HG03342 (cell line): ENCODE data around the gene VWA7.
"Not testable (repeated sequence)": the region's sequence is repeated elsewhere in the genome, so short reads cannot be mapped to it uniquely, and the experiment has no call there.

Experiments
- ATAC-seq: cut with Tn5 transposase; IDR thresholded peaks from one replicate; pipeline ENCODE4 v1.9.1; 2021; ENCODE audit warnings: mild to moderate bottlenecking, moderate library complexity; ENCODE audit not compliant: unreplicated experiment

Gene VWA7, protein sequence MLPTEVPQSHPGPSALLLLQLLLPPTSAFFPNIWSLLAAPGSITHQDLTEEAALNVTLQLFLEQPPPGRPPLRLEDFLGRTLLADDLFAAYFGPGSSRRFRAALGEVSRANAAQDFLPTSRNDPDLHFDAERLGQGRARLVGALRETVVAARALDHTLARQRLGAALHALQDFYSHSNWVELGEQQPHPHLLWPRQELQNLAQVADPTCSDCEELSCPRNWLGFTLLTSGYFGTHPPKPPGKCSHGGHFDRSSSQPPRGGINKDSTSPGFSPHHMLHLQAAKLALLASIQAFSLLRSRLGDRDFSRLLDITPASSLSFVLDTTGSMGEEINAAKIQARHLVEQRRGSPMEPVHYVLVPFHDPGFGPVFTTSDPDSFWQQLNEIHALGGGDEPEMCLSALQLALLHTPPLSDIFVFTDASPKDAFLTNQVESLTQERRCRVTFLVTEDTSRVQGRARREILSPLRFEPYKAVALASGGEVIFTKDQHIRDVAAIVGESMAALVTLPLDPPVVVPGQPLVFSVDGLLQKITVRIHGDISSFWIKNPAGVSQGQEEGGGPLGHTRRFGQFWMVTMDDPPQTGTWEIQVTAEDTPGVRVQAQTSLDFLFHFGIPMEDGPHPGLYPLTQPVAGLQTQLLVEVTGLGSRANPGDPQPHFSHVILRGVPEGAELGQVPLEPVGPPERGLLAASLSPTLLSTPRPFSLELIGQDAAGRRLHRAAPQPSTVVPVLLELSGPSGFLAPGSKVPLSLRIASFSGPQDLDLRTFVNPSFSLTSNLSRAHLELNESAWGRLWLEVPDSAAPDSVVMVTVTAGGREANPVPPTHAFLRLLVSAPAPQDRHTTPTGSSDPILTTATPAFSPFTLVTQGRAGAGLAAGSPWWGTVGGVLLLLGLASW

DNA sequence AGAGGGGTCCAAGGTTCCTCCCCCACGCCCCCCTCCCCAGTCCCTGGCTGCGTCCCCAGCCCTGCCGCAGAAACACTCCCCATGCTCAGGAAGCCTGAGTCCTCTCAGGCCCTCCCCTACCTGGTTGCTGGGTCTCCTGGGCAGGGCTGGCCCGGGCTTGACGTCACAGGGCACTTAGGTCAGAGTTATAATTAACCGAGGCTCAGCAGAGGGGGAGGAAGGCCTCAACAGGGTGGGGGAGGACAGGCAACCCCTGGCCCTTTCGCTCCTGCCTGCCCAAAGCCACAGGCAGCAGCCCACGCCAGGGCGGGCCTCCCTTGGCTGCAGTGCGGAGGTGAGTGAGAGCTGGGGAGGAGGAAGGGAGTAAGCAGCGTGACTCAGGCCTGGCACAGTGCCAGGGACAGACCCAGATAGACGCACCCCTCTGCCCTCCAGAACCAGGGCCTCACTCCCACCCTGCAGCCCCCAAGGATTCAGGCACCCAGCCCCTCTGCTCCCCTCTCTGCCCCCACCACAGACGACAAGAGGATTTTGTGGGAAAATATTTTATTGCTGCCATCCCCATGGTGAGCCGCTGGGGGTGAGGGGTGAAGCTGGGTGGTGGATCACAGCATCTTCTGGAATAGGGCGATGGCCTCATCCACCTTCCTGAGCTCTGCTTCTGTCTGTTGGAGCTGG, at the start of gene VWA7:
TSS of gene VWA7 (minus strand) at position 340 of the 678 bp plus-strand sequence. CDS start 549 bp downstream, outside the sequence.
- ATAC-seq = peak; percentile 66

DNA sequence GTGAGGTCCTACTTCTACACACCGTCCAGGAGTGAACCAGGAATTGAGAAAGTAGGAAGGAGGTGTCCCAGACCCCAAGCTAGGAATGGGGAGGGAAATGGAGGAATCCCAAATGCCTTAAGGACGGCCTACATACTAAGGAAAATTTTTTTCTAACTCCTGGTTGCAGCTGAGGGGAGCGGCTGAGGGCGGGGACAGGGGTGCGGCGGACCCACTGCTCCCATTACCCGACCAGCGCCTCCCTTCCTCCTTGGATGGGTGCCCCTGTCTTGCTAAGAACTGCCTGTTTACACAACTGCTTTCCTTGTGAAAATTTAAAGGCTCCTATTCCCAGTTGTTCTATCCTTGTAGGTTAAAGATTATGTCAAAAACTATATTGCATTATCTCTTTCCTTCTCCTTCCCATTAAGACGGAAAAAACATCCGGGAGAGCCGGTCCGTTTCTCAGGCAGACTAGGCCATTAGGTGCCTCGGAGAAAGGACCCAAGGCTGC, 49.7 kb upstream of the VWA7 start:
- no peak for ATAC-seq

DNA sequence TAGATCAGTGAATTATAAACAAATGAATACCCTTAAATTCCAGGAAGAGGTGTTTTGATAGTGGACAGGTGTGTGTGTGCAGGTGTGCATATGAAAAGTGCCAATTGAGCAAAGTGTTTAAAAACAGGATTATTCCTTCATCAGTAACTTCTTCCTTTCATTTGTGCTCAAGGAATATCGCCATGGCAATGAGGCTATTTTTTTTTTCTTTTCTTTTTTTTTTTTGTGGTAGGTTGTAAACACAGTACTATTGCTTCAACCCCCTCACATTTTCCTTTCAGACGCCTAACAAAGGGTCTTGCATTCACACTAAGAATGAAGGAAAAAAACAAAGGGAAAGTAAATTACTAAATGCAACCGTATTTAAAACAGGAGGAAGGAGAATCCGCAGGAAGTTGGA, 48.4 kb upstream of the VWA7 start:
- no peak for ATAC-seq

DNA sequence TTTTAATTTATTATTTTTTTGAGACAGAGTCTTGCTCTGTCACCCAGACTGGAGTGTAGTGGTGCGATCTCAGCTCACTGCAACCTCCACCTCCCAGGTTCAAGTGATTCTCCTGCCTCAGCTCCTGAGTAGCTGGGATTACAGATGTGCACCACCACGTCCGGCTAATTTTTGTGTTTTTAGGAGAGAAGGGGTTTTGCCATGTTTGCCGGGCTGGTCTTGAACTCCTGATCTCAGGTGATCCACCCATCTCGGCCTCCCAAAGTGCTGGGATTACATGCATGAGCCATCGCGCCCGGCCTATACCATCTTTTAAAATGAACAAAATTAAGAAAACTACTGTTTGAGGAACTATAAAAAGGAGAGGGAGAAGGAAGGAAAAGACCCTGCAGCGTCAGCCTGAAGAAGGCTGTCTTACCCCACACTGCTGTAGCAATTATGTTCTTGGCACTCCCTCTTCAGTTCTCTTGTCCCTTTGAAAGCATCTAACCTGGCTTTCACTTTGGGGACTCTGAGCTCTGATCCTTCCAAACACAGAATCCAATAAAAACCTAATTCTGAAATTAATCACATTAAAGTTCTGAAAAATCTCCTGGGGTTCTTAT, 46.6 kb upstream of the VWA7 start:
- not testable (repeated sequence) for ATAC-seq

DNA sequence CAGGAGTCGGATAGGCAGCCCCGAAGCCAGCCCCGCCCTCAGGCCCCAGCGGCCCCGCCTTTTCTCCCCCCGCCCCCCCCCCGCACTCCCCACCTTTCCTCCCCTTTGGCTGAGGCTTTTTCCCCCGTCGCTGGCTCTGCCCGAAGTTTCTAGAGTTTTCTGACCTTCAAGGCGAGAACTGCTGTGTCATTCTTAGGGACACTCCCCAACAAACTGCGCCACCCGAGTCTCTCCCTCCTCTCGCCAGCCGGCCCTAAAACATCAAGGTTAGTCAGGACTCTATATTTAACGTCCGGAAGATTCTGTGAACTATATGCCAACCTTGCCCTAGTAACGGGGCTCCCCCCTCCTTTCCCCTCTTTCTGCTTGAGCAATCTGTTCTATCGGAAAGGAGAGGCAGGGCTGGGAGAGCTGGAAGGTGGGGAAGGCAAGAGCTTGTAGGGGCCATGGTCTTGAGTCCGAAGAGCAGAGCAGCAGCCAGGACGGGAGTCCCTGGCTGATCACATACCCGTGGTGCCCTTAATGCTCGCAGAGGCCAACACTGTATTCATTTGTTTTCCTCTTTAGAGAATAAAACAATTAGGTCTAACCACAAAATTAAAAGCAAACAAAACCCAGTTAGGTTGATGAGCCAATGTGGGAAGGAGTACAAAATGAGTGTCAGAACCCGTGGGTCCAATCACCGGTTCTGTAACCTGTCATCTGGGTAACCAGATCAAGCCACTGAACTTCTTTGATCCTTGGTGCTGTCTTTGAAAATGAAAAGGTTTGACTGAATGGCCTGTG, 45.1 kb upstream of the VWA7 start:
- no peak for ATAC-seq

DNA sequence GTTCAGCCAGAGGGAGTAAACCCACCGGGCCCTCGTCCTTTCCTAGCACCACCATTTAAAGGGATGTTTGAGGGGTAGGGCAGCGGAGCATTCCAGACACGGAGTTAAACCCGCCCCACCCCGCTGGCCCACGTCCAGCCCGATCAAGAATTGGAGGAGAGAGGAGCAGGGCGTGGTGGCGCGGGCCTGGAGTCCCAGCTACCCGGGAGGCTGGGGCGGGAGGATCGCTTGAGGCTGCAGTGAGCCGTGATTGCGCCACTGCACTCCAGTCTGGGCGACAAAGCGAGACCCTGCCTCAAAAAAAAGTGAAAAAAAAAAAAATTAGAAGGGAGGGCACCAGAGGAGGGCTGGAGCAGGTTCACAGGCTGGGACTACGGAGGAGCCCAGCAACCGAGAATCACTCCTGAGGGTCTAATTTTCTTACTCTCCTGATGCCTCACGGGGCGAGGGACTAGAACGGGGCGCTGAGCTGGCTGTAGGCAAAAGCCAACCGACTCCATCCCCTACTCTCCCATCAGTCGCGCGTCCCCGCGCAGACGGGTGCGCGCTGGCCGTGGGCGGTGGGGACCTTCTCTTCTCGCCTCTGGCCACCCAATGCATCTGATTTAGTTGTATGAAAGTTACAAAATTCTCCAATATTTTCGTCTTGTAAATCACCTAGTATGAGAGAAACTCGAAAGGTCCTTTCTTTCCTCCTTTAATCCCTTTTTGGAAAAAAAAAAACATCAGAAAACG, 44.3 kb upstream of the VWA7 start:
- no peak for ATAC-seq

DNA sequence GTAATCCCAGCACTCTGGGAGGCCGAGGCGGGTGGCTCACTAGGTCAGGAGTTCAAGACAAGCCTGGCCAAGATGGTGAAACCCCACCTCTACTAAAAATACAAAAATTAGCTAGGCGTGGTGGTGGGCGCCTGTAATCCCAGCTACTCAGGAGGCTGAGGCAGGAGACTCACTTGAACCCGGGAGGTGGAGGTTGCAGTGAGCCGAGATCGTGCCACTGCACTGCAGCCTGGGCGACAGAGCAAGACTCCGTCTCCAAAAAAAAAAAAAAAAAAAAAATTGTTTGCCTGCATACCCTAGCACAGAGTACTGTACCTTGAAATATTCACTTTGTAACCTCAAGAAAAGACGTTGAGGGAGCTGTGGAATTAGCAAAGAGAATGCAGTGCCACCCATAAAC, 43.3 kb upstream of the VWA7 start:
- not testable (repeated sequence) for ATAC-seq

DNA sequence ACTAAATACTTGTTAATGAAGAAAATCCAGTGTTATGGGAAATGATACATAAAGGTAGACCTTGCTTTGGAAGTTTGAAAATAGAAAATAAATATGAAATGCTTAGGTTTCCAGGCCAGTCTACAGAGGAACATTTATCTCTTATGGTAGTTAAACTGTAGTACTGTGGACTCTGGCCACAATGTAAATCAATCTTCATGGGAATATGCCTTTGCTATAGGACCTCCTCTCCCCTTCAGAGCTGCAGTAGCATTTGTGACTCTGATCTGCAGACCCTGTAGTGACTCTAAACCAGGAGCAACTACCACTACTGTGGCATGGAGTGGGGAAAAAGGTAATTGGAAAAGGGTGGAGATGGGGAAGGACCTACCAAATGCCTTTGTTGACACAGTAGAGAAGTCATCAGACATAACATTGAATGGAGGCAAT, 42.8 kb upstream of the VWA7 start:
- ATAC-seq = no peak

DNA sequence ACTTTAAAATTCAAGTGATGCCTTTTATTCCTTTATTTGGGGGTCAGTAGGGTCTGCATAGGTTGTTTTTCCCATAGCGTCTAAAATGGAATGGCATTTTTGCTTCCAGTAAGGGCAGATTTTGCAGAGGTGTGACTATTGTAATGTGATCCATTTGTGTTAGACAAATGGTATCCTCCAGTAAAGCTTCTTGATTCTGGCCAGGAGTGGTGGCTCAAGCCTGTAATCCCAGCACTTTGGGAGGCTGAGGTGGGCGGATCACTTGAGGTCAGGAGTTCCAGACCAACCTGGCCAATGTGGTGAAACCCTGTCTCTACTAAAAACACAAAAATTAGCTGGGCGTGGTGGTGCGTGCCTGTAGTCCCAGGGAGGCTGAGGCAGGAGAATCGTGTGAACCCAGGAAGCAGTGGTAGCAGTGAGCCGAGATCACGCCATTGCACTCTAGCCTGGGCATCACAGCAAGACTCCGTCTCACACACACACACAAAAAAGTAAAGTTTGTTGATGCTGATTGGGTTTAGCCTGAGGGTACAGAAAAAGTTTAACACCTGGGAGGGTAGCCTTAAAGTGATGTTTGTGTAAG, 40.9 kb upstream of the VWA7 start:
- not testable (repeated sequence) for ATAC-seq

DNA sequence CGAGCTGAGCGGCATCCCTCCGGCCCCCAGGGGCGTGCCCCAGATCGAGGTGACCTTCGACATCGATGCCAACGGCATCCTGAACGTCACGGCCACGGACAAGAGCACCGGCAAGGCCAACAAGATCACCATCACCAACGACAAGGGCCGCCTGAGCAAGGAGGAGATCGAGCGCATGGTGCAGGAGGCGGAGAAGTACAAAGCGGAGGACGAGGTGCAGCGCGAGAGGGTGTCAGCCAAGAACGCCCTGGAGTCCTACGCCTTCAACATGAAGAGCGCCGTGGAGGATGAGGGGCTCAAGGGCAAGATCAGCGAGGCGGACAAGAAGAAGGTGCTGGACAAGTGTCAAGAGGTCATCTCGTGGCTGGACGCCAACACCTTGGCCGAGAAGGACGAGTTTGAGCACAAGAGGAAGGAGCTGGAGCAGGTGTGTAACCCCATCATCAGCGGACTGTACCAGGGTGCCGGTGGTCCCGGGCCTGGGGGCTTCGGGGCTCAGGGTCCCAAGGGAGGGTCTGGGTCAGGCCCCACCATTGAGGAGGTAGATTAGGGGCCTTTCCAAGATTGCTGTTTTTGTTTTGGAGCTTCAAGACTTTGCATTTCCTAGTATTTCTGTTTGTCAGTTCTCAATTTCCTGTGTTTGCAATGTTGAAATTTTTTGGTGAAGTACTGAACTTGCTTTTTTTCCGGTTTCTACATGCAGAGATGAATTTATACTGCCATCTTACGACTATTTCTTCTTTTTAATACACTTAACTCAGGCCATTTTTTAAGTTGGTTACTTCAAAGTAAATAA, 40.2 kb upstream of the VWA7 start:
- ATAC-seq = not testable (repeated sequence)

DNA sequence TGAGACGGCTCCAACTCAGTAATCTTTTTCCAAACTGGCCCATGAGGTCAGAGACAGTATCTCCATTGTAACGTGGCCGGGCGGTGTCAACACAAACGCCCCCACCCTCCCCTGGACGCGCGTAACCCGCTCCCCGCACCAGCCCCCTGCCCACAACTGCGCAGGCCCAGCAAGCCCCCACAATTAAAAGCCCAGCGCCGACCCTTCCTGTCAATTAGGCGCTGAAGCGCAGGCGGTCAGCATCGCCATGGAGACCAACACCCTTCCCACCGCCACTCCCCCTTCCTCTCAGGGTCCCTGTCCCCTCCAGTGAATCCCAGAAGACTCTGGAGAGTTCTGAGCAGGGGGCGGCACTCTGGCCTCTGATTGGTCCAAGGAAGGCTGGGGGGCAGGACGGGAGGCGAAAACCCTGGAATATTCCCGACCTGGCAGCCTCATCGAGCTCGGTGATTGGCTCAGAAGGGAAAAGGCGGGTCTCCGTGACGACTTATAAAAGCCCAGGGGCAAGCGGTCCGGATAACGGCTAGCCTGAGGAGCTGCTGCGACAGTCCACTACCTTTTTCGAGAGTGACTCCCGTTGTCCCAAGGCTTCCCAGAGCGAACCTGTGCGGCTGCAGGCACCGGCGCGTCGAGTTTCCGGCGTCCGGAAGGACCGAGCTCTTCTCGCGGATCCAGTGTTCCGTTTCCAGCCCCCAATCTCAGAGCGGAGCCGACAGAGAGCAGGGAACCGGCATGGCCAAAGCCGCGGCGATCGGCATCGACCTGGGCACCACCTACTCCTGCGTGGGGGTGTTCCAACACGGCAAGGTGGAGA, 38.1 kb upstream of the VWA7 start, which contains the start of the genes HSPA1A and HSPA1L:
TSS of gene HSPA1A (plus strand) at position 519 of the 814 bp plus-strand sequence. CDS start at position 733, 214 bp downstream.
TSS of gene HSPA1L (minus strand) at position 259 of the 814 bp plus-strand sequence. CDS start 3,311 bp downstream, outside the sequence.
- no peak for ATAC-seq

DNA sequence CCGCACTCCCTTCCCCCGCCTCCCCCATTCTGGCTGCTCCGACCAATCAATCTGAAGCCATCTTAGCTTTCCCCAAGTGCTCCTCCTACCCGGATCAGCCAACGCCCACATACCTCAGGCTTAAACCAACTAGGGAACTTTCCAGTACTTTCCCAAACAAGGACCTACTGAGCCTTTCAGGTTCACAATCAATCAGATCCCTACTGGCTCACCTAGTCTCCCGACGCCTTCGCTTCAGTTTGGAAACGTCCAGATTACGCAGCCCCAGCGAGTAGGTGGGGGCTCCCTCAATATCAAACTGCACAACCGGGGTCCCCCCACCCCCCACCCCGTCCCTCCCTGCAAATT, 37.5 kb upstream of the VWA7 start:
- ATAC-seq = peak; percentile 44

DNA sequence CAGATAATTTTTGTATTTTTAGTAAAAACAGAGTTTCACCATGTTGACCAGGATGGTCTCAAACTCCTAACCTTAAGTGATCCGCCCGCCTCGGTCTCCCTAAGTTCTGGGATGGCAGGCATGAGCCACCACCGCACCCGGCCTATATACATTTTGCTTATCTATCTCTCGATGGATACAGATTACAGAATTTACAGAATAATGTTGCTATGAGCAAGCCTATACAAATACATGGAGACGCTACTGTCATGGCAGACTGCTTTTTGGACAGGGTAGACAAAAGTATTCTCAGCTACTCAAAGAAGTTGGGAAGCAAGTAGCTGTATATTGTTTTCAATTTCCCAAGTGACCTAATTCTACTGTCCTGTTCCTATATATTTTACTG, 36.3 kb upstream of the VWA7 start:
- no peak for ATAC-seq

DNA sequence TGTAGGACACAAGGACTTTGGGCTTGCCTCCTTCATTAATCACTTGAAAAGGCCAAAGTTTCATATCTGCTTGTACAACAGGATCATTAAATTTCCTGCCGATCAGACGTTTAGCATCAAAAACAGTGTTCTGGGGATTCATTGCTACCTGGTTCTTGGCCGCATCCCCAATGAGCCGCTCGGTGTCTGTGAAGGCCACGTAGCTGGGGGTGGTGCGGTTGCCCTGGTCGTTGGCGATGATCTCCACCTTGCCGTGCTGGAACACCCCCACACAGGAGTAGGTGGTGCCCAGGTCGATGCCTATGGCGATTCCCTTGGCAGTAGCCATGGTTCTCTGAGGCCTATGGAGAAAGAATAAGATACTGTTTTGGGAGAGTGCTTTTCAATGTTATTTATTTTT, 34.5 kb upstream of the VWA7 start:
- ATAC-seq = no peak

DNA sequence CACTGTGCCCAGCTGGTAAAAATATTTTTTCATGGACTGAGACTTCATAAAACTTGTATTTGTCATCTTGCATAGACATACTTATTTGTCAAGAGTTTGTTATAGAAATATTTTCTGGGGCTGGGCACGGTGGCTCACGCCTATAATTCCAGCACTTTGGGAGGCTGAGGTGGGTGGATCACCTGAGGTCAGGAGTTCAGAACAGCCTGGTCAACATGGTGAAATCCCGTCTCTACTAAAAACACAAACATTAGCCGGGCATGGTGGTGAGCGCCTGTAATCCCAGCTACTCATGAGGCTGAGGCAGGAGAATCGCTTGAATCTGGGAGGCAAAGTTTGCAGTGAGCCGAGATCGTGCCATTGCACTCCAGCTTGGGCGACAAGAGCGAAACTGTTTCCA, 31.5 kb upstream of the VWA7 start:
- ATAC-seq = not testable (repeated sequence)

DNA sequence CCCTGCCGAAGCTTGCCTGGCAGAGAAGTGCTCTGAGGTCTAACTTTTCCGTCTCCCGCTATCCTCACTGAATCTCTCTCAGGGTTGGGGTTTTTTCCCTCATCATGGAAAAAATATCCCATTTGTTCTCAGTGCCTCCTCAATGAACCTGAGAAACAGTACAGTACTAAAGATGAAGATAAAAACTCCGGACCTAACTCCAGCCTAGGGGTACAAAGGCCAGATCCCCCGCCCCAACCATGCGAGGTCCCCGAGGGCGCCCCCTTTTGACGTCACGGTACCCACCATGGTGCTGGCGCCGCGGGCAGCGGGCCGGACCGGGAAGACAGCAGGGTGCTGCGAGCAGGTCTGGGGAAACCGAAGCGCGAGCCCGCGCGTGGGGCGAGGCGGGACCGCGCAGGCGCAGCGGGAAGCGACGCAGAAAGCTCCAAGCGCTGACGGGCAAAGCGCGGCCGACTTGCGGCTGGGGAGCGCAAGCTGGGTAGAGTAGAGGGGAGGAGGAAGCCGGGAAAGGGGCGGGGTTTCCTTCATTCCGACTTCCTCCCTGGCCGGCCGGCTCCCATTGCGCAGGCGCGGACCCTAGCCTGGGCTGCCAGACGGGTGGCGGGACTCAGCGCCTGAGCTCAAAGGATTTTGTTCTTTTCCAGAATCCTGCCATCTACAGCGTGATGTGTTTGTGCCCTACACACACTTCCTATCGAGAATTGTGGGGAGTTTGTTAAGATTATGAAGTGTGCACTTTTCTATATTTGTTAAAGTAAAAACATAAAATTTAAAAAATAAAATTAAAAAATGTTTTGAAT, 29.5 kb upstream of the VWA7 start, which contains the start of gene LSM2:
TSS of gene LSM2 (minus strand) at position 497 of the 803 bp plus-strand sequence. CDS start at position 288, 209 bp downstream.
- peak; percentile 88 for ATAC-seq
